DND-41 (cell line): ENCODE measurements around the gene MAGIX.

ENCODE experiments used
- ATAC-seq: fragments of 200-7000 bp; cut with Tn5 transposase; 3 replicates; pipeline ENCODE4 v1.9.1; 2021; ENCODE audit warnings: low read depth; ENCODE audit not compliant: insufficient read depth
- DNase-seq: peaks from one replicate; pipeline ENCODE4 v3.0.0-alpha.2; 2020
- H2AFZ ChIP-seq: 2 replicates; pipeline ENCODE4 v1.6.0; 2012; ENCODE audit warnings: low read depth, low read length
- H3K27ac ChIP-seq: 2 replicates; pipeline ENCODE4 v1.5.1; 2012; ENCODE audit warnings: low read length, inconsistent platforms
- H3K27me3 ChIP-seq: fragments of 200-600 bp; sonication (generic); 2 replicates; pipeline ENCODE4 v1.6.0; 2012; ENCODE audit warnings: low read length, mild to moderate bottlenecking, inconsistent platforms; ENCODE audit not compliant: insufficient read depth, poor library complexity
- H3K36me3 ChIP-seq: 2 replicates; pipeline ENCODE4 v1.5.1; 2012; ENCODE audit warnings: low read length, inconsistent platforms; ENCODE audit not compliant: insufficient read depth
- H3K4me1 ChIP-seq: 2 replicates; pipeline ENCODE4 v1.5.1; 2012; ENCODE audit warnings: mild to moderate bottlenecking, low read length; ENCODE audit not compliant: insufficient read depth
- H3K4me2 ChIP-seq: 2 replicates; pipeline ENCODE4 v1.6.0; 2012; ENCODE audit warnings: mild to moderate bottlenecking, moderate library complexity, low read length, inconsistent platforms; ENCODE audit not compliant: insufficient read depth
- H3K4me3 ChIP-seq, 2 experiments: fragments of 200-600 bp in 1 of 2; shearing (Covaris generic) in 1 of 2; 2 replicates each; pipeline ENCODE4 v1.5.1; 2012 to 2016; ENCODE audit warnings: inconsistent platforms in 2 of 2, low read length in 2 of 2, mild to moderate bottlenecking in 2 of 2, low read depth in 1 of 2, moderate library complexity in 1 of 2
- H3K79me2 ChIP-seq: 2 replicates; pipeline ENCODE4 v1.6.0; 2012; ENCODE audit warnings: low read length, inconsistent platforms; ENCODE audit not compliant: insufficient read depth
- H3K9ac ChIP-seq: 2 replicates; pipeline ENCODE4 v1.6.0; 2012; ENCODE audit warnings: low read depth, mild to moderate bottlenecking, inconsistent platforms, low read length, moderate library complexity
- H3K9me3 ChIP-seq: 2 replicates; pipeline ENCODE4 v1.5.1; 2012; ENCODE audit warnings: low read length, moderate library complexity, mild to moderate bottlenecking, inconsistent platforms; ENCODE audit not compliant: insufficient read depth, severe bottlenecking
- H4K20me1 ChIP-seq: 2 replicates; pipeline ENCODE4 v1.6.0; 2012; ENCODE audit warnings: low read length; ENCODE audit not compliant: insufficient read depth
- EZH2 ChIP-seq: IDR thresholded peaks from 3 replicates; pipeline ENCODE4 v1.6.1; 2012; ENCODE audit warnings: borderline replicate concordance, low read depth, mild to moderate bottlenecking, moderate library complexity, low read length, inconsistent platforms; ENCODE audit not compliant: severe bottlenecking
- TF ChIP-seq, protein P1 (sequence below): IDR thresholded peaks from 2 replicates; pipeline ENCODE4 v1.5.1; 2012; ENCODE audit warnings: borderline replicate concordance, low read length, moderate library complexity, mild to moderate bottlenecking; ENCODE audit not compliant: poor library complexity, severe bottlenecking; ENCODE audit errors: extremely low read depth

Gene MAGIX

DNA sequence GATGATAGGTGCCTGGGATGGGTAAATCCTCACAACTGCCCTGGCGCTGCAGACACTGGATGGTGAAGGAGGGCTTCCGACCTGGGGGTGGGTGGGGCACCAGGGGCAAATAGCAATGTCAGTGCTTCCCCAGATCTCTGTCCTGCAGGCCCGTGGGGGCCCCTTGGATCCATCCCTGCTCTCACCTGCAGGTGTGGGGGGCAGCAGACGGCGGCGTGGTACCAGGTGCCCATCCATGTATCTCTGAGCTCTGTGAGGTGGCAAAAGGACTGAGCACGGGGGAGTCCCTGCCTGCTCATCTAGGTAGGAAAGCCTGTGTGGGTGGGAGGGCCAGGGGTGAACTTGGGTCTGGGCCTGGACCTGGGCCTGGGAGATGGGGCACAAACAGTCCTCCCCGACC, 44.0 kb downstream of the MAGIX start:
- Histone ChIP-seq H3K27me3 (no peaks in the 10 kb centered on the region), H3K4me1 (no peaks in the 10 kb centered on the region), H3K4me3 (no peak overlapping the region), H3K36me3 (no peaks in the 10 kb centered on the region), H3K79me2 (no peaks in the 10 kb centered on the region), H2AFZ (no peak overlapping the region), H3K27ac (no peak overlapping the region), H3K4me2 (no peak overlapping the region), H3K9ac (no peak overlapping the region), H4K20me1 (no peaks in the 10 kb centered on the region), H3K9me3 (no peaks in the 10 kb centered on the region)
- no peak for ATAC-seq
- TF ChIP-seq, protein P1, sequence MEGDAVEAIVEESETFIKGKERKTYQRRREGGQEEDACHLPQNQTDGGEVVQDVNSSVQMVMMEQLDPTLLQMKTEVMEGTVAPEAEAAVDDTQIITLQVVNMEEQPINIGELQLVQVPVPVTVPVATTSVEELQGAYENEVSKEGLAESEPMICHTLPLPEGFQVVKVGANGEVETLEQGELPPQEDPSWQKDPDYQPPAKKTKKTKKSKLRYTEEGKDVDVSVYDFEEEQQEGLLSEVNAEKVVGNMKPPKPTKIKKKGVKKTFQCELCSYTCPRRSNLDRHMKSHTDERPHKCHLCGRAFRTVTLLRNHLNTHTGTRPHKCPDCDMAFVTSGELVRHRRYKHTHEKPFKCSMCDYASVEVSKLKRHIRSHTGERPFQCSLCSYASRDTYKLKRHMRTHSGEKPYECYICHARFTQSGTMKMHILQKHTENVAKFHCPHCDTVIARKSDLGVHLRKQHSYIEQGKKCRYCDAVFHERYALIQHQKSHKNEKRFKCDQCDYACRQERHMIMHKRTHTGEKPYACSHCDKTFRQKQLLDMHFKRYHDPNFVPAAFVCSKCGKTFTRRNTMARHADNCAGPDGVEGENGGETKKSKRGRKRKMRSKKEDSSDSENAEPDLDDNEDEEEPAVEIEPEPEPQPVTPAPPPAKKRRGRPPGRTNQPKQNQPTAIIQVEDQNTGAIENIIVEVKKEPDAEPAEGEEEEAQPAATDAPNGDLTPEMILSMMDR = no peak
- no peak for TF ChIP-seq EZH2
- DNase-seq = no peak

DNA sequence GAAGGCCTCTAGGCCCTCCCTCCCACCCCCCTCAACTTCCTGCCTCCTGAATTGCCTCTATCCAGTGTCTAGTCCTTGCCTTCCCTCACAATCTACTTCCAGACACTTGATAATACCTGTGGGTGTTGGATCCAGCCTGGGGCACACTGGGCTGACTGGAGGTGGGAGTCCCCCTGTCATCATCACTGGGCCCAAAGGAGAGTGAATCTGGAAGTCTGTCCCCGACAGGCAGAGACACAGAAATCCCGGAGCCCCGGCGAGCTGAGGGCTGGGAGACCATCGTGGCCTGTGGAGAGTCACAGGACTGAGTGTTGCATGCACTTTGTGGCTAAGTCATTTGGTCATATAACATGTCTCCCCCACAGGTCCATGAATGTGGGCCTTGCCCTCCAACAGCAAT, 45.8 kb downstream of the MAGIX start:
- Histone ChIP-seq H3K79me2 (no peaks in the 10 kb centered on the region), H3K9me3 (no peaks in the 10 kb centered on the region), H3K36me3 (no peaks in the 10 kb centered on the region), H3K27ac (no peak overlapping the region), H4K20me1 (no peaks in the 10 kb centered on the region), H3K9ac (no peak overlapping the region), H3K4me3 (no peak overlapping the region), H3K4me1 (no peaks in the 10 kb centered on the region), H3K27me3 (no peaks in the 10 kb centered on the region), H3K4me2 (no peak overlapping the region), H2AFZ (no peak overlapping the region)
- no peak for DNase-seq
- ATAC-seq = no peak
- TF ChIP-seq, protein P1 = no peak
- TF ChIP-seq EZH2 = no peak

DNA sequence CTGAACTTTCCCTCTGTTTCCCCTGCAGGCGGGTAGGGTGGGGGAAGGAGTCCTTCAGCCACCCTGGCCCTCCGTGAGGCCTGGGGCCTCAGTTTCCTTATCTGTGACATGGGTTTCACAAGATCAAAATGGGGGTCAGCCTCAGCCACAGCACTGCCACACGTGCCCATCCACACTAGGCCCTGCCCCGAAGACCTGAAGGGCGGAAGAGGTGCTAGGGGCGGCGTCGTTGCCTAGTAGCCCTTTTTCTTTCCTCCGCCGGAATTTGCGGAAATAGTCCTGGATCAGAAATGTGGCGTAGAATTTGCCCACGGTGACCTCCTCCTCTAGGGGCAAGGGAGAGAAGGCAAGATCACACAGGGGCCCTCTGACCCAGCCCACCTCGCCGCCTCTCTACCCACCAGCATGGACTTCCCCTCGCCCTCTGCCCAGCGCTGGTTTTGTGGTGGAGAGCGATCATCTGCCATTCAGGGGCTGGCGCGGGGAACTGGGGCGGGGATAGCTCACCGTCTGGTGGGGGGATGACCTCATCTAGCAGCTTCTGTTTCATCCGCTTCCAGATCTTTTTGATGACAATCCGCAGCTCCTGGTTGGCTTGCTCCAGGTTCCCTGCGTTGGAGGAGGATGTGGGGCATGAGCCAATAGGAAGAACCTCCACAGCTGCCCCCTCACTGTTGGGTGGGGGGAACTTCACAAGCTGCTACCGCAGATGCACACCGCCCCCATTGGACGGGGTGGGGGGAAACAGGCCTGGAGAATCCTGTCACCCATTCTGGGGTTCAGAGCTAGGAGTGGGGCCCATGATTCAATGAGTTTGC, 47.1 kb downstream of the MAGIX start:
- Histone ChIP-seq H3K4me3 (no peak overlapping the region), H3K27me3 (no peaks in the 10 kb centered on the region), H3K4me2 (no peak overlapping the region), H3K79me2 (no peaks in the 10 kb centered on the region), H2AFZ (no peak overlapping the region), H3K4me1 (no peaks in the 10 kb centered on the region), H3K9me3 (no peaks in the 10 kb centered on the region), H3K36me3 (no peaks in the 10 kb centered on the region), H4K20me1 (no peaks in the 10 kb centered on the region), H3K27ac (no peak overlapping the region), H3K9ac (no peak overlapping the region)
- TF ChIP-seq, protein P1 = no peak
- no peak for TF ChIP-seq EZH2
- ATAC-seq = peak; percentile 54; the same call in 2 of the 3 replicates
- peak; percentile 31 for DNase-seq
